Measurements from ENCODE around the gene UTS2B.
A peak's percentile ranks its signal among the peaks of the same experiment; 100 is the strongest.

The UTS2B gene

GRCh38 chr3:191350396-191351090 is 20.2 kb upstream of the UTS2B start:
- no peak for DNase-seq

GRCh38 chr3:191348098-191348497 is 17.8 kb upstream of the UTS2B start:
- DNase-seq, result no peak

- DNase-seq, result no peak
Observed at GRCh38 chr3:191347228-191347627, 16.9 kb upstream of the UTS2B start.

GRCh38 chr3:191345334-191345733 is 15.0 kb upstream of the UTS2B start:
- no peak for DNase-seq

- DNase-seq, result no peak
Observed at GRCh38 chr3:191343913-191344312, 13.6 kb upstream of the UTS2B start.

GRCh38 chr3:191343115-191343514 is 12.8 kb upstream of the UTS2B start:
- no peak for DNase-seq

- DNase-seq, result no peak
Observed at GRCh38 chr3:191342411-191342810, 12.1 kb upstream of the UTS2B start.

- DNase-seq, result no peak
Observed at GRCh38 chr3:191342006-191342405, 11.7 kb upstream of the UTS2B start.

GRCh38 chr3:191340966-191341365 is 10.6 kb upstream of the UTS2B start:
- DNase-seq, result no peak

- no peak for DNase-seq
Observed at GRCh38 chr3:191340351-191340750, 10.0 kb upstream of the UTS2B start.

- no peak for DNase-seq
Observed at GRCh38 chr3:191339316-191339917, 9.1 kb upstream of the UTS2B start.

- DNase-seq, result no peak
Observed at GRCh38 chr3:191338177-191338488, 7.8 kb upstream of the UTS2B start.

- DNase-seq, result no peak
Observed at GRCh38 chr3:191336833-191337232, 6.5 kb upstream of the UTS2B start.

- no peak for DNase-seq
Observed at GRCh38 chr3:191334346-191334893, 4.1 kb upstream of the UTS2B start.

- no peak for DNase-seq
Observed at GRCh38 chr3:191333298-191333880, 3.1 kb upstream of the UTS2B start.

GRCh38 chr3:191331388-191331787 is 1.1 kb upstream of the UTS2B start:
- DNase-seq, result no peak

- no peak for DNase-seq
Observed at GRCh38 chr3:191330530-191331048, 263 bp upstream of the UTS2B start.

GRCh38 chr3:191328962-191329653 is 1.2 kb downstream of the UTS2B start, which contains the start of gene CCDC50:
TSS of gene CCDC50 (plus strand) at chr3:191329394. CDS start at chr3:191329675, 281 bp downstream.
- peak; percentile 53 for DNase-seq

GRCh38 chr3:191328383-191328961 is 1.9 kb downstream of the UTS2B start:
- no peak for DNase-seq

- DNase-seq, result no peak
Observed at GRCh38 chr3:191327526-191327925, 2.8 kb downstream of the UTS2B start.

- no peak for DNase-seq
Observed at GRCh38 chr3:191324936-191325335, 5.4 kb downstream of the UTS2B start.

- no peak for DNase-seq
Observed at GRCh38 chr3:191321019-191321767, 9.1 kb downstream of the UTS2B start.

All from activated CD8-positive, alpha-beta memory T cell treated with anti-CD3 and anti-CD28 coated beads, Interleukin-2, amount 50 U/mL, for 48 hours (primary cell).